Sigmoid colon (tissue), 7 donors: ENCODE measurements around the gene RBM39. TPM values are rescaled to one million over a fixed set of nuclear protein-coding genes. Genes with fewer than 3 reads are reported as not detected.

Source experiments
- DNase-seq: peaks from one replicate; pipeline ENCODE4 v3.0.0-alpha.2; 2019
- H3K27ac ChIP-seq, 4 donors: fragments of 200-600 bp; sonication (generic); one replicate each; pipeline ENCODE4 v1.5.1; 2016 to 2019; ENCODE audit warnings: mild to moderate bottlenecking in 1 of 4
- H3K27me3 ChIP-seq, 3 donors: fragments of 200-600 bp; sonication (generic); one replicate each; pipeline ENCODE4 v1.5.1; 2019; ENCODE audit warnings: mild to moderate bottlenecking in 1 of 3
- H3K36me3 ChIP-seq, 4 donors: fragments of 200-600 bp; sonication (generic); one replicate each; pipeline ENCODE4 v1.5.1; 2016 to 2019
- H3K4me1 ChIP-seq, 4 donors: fragments of 200-600 bp; sonication (generic); one replicate each; pipeline ENCODE4 v1.5.1; 2017 to 2019
- H3K4me3 ChIP-seq, 4 donors: fragments of 200-600 bp; sonication (generic); one replicate each; pipeline ENCODE4 v1.5.1; 2017 to 2019; ENCODE audit warnings: mild to moderate bottlenecking in 2 of 4, moderate library complexity in 1 of 4
- H3K9me3 ChIP-seq, 4 donors: fragments of 200-600 bp in 3 of 4; sonication (generic) in 3 of 4; one replicate each; pipeline versions ENCODE4 v1.5.1 to v1.6.1; 2013 to 2019
- CTCF ChIP-seq, 4 experiments: fragments of 450-650 bp in 3 of 4; fragments of 200-600 bp in 1 of 4; IDR thresholded peaks; one replicate each; pipeline ENCODE4 v1.5.1; 2016 to 2019; ENCODE audit warnings: antibody characterized with exemption in 4 of 4, mild to moderate bottlenecking in 3 of 4, moderate library complexity in 2 of 4
- EP300 ChIP-seq, 4 donors: sonication (generic); formaldehyde crosslinking; IDR thresholded peaks; one replicate each; pipeline ENCODE4 v1.6.1; 2017; ENCODE audit warnings: antibody characterized with exemption in 4 of 4
- POLR2A ChIP-seq, 2 donors: fragments of 450-650 bp; IDR thresholded peaks; one replicate each; pipeline ENCODE4 v1.6.1; 2016; ENCODE audit warnings: antibody characterized with exemption in 2 of 2, mild to moderate bottlenecking in 2 of 2, moderate library complexity in 2 of 2
- POLR2AphosphoS5 ChIP-seq, 4 donors: sonication (generic); formaldehyde crosslinking; IDR thresholded peaks; one replicate each; pipeline ENCODE4 v1.6.1; 2017; ENCODE audit warnings: antibody characterized with exemption in 4 of 4
- WGBS, 2 donors: extraction: QIAGEN DNeasy Blood & Tissue Kit; methylation state at CpG; one replicate each; pipeline ENCODE4 v1.1.7; 2013; 5-methylcytosine and 5-hydroxymethylcytosine counted together
- intact Hi-C: fragments of 100-400 bp; cut with DNase I; formaldehyde crosslinking; loops from one replicate; pipeline ENCODE4 v1.15.1; 2023
- polyA plus RNA-seq, 3 donors: library from polyadenylated mRNA; stranded (reverse); fragments of 200-250 nt; gene quantifications; one replicate each; pipeline ENCODE4 v1.2.3, GENCODE V29; 2013
- total RNA-seq, 4 donors: library from RNA; depleted of rRNA; stranded (reverse); fragments of >200 nt; gene quantifications; one replicate each; pipeline ENCODE4 v1.1.0, GENCODE V29; 2016
- donor health status: healthy with polysubstance abuse.
- donor health status: Bipolar disorder and iron deficiency.
- donor health status: healthy.

RBM39 gene
- total and polyA plus RNA-seq, 7 donors = 68.2 to 408 (median 281) TPM

DNA sequence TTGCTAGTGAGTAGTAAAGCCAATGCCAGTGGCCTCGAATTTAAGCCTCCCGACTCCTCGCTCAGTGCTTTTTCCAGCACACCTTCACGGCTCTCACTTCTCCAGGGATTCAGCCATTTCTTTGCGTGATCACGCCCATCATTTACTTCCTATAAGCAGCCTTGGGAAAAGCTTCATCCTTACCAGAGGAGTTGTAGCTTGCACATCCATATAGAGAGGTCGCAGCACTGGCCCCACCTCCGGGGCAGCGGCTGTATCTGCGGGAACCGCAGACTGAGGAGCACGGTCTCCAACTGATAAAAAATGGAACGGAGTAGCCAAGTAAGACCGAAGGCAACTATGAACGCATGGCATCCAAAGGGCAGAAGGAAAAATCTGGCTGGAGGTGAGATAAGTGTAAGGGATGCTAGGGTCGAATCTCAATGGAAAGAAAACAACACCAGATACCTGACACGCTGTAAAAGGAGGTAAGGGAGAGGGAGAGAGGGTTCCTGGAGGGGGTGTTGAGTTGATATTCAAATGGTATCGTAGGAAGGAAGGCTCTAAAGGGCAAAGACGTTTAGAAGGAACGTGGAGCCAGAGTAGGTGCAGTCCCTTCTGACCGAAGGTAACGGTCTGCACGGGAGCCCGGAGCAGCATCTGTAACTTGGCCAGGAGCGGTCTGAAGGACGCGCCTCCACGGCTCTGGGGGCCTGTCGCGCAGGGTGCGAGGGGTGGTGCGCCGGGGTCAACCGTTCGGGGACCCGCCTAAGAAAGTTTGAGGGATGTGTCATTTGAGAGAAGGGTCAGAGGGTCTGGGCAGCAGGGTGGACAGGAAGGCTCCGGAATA is 43.5 kb downstream of the RBM39 start:
- 6 to 8% methylated on average over 37 of the region's 37 CpGs for WGBS, 2 donors
- no peaks in the 10 kb centered on the region for H3K9me3 ChIP-seq
- intact Hi-C loops = loop anchor here (2.0 to 10.0 kb wide), 4 partner anchors 81 to 234 kb away; partner anchors contain the start of genes ERGIC3 and SPAG4
- no peak for TF ChIP-seq POLR2A (IDR thresholded peaks at IDR 0.05)
- no peak for TF ChIP-seq POLR2AphosphoS5 (IDR thresholded peaks at IDR 0.05)
- peak in 1 of 4 donors; percentile 2 for TF ChIP-seq EP300 (IDR thresholded peaks at IDR 0.05)
- H3K27me3 ChIP-seq = no peaks in the 10 kb centered on the region
- H3K4me1 ChIP-seq = peaks cover 0 to 28% (median 24%) of the 10 kb centered on the region in 4 donors
- peak overlapping the region; percentile 78 to 93 (median 90) for H3K4me3 ChIP-seq
- peak; percentile 53 for DNase-seq
- peak overlapping the region; percentile 87 to 92 (median 90) for H3K27ac ChIP-seq
- peaks cover 12 to 53% (median 12%) of the 10 kb centered on the region in 4 donors for H3K36me3 ChIP-seq

DNA sequence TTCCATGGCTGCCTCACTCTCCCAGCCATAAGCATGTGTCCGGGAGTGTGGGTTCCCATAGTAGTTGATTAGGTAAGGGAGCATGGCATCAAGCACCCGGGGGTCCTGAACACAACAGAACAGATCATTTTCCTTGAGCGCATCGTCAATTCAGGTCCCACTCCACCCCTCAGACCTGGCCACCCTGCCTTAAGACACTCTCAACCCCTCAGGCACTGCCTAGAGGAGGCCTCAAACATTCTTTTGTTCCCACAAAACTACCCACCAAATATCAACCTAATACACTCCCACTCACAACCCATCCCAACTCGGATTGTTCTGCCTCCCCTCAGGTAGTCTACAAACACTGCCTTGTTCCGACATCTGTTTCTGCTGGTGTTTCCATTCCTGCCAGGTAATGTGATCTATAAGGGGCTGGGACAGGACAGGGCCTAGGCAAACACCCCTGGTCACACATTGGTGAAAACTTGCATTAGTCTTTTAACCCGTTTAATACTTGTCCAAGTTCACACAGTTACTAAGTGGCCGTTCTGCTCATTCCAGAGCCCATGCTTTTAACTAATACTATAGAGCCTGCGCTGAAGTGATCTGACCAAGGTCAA is 44.3 kb downstream of the RBM39 start:
- intact Hi-C loops = loop anchor here (2.0 to 10.0 kb wide), 4 partner anchors 80 to 233 kb away; partner anchors contain the start of genes ERGIC3 and SPAG4
- H3K36me3 ChIP-seq = peaks cover 6 to 51% (median 10%) of the 10 kb centered on the region in 4 donors
- H3K27me3 ChIP-seq = no peaks in the 10 kb centered on the region
- H3K27ac ChIP-seq = peak overlapping the region in 2 of 4 donors; percentile 90
- TF ChIP-seq POLR2AphosphoS5 (IDR thresholded peaks at IDR 0.05) = no peak
- TF ChIP-seq POLR2A (IDR thresholded peaks at IDR 0.05) = no peak
- TF ChIP-seq CTCF (IDR thresholded peaks at IDR 0.05) = no peak
- TF ChIP-seq EP300 (IDR thresholded peaks at IDR 0.05) = no peak
- peaks cover 0 to 28% (median 24%) of the 10 kb centered on the region in 4 donors for H3K4me1 ChIP-seq
- WGBS, 2 donors = 81 to 85% methylated on average over 9 of the region's 9 CpGs
- peak; percentile 35 for DNase-seq
- peak overlapping the region in 3 of 4 donors; percentile 78 to 93 (median 92) for H3K4me3 ChIP-seq
- no peaks in the 10 kb centered on the region for H3K9me3 ChIP-seq

DNA sequence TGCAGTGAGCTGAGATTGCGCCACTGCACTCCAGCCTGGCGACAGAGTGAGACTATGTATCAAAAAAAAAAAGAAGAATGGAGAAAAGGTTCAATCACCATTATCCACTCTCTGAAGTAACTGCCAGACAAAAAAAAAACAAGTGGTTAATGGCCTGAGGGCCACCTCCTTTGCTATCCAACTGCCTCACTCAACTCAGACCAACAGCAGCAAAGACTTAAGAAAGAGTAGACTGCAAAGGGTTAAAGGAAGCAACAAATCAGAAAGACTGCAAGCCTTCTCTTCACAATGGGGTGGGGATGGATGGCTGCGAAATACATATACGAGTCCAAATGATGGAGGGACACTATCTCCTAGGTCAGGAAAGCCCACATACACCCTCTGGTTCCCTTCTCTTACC is 46.1 kb downstream of the RBM39 start:
- Histone ChIP-seq H3K4me1 (peaks cover 0 to 28% (median 24%) of the 10 kb centered on the region in 4 donors), H3K4me3 (no peak overlapping the region), H3K36me3 (peaks cover 3 to 47% (median 10%) of the 10 kb centered on the region in 4 donors), H3K27ac (no peak overlapping the region), H3K27me3 (no peaks in the 10 kb centered on the region), H3K9me3 (no peaks in the 10 kb centered on the region)
- DNase-seq = peak; percentile 6
- 93 to 95% methylated on average over 4 of the region's 4 CpGs for WGBS, 2 donors
- no peak for TF ChIP-seq POLR2A (IDR thresholded peaks at IDR 0.05)
- no peak for TF ChIP-seq CTCF (IDR thresholded peaks at IDR 0.05)
- TF ChIP-seq EP300 (IDR thresholded peaks at IDR 0.05) = no peak
- TF ChIP-seq POLR2AphosphoS5 (IDR thresholded peaks at IDR 0.05) = no peak
- intact Hi-C loops = loop anchor here (5.0 to 10.0 kb wide), 3 partner anchors 79 to 231 kb away; partner anchors contain the start of genes ERGIC3 and SPAG4

GRCh38 chr20:35695245-35695749 is 46.8 kb downstream of the RBM39 start:
- no peaks in the 10 kb centered on the region for H3K27me3 ChIP-seq
- H3K4me1 ChIP-seq = peaks cover 0 to 25% (median 20%) of the 10 kb centered on the region in 4 donors
- H3K4me3 ChIP-seq = no peak overlapping the region
- WGBS, 2 donors = 80 to 88% methylated on average over 2 of the region's 2 CpGs
- intact Hi-C loops = loop anchor here (5.0 to 10.0 kb wide), 3 partner anchors 78 to 230 kb away; partner anchors contain the start of genes ERGIC3 and SPAG4
- no peak for DNase-seq
- TF ChIP-seq EP300 (IDR thresholded peaks at IDR 0.05) (no peak), POLR2A (IDR thresholded peaks at IDR 0.05) (no peak), POLR2AphosphoS5 (IDR thresholded peaks at IDR 0.05) (no peak), CTCF (IDR thresholded peaks at IDR 0.05) (no peak)
- peaks cover 7 to 53% (median 12%) of the 10 kb centered on the region in 4 donors for H3K36me3 ChIP-seq
- H3K9me3 ChIP-seq = no peaks in the 10 kb centered on the region
- H3K27ac ChIP-seq = no peak overlapping the region
